ENCODE data around the gene FOXL3.
A peak's percentile ranks its signal among the peaks of the same experiment; 100 is the strongest.

Gene FOXL3

GRCh38 chr7:311796-312195, 21.8 kb downstream of the FOXL3 start:
- no peak for TF ChIP-seq CTCF (conservative IDR thresholded peaks at IDR 0.05)
- no peak overlapping the region for H3K27ac ChIP-seq

GRCh38 chr7:312424-312823, 22.5 kb downstream of the FOXL3 start:
- no peak overlapping the region for H3K27ac ChIP-seq
- TF ChIP-seq CTCF (conservative IDR thresholded peaks at IDR 0.05): no peak

GRCh38 chr7:314853-315252, 24.9 kb downstream of the FOXL3 start:
- TF ChIP-seq CTCF (conservative IDR thresholded peaks at IDR 0.05): no peak
- H3K27ac ChIP-seq: 0 out of 2 replicates have a peak overlapping the region, but pooled peaks have one; percentile 26

GRCh38 chr7:315516-316265, 25.7 kb downstream of the FOXL3 start:
- peak overlapping the region; percentile 26 for H3K27ac ChIP-seq
- TF ChIP-seq CTCF (conservative IDR thresholded peaks at IDR 0.05): no peak

- no peak for TF ChIP-seq CTCF (conservative IDR thresholded peaks at IDR 0.05)
These were observed 27.9 kb downstream of the FOXL3 start for GRCh38 chr7:317643-318405.

GRCh38 chr7:318476-318875, 28.5 kb downstream of the FOXL3 start:
- no peak for TF ChIP-seq CTCF (conservative IDR thresholded peaks at IDR 0.05)
- peak overlapping the region; percentile 55 for H3K27ac ChIP-seq

More at GRCh38 chr7:317643-318405, 27.9 kb downstream of the FOXL3 start:
- peak overlapping the region; percentile 55; the same call in 1 of the 2 replicates for H3K27ac ChIP-seq

GRCh38 chr7:318878-319661, 29.1 kb downstream of the FOXL3 start:
- peak overlapping the region; percentile 55 for H3K27ac ChIP-seq
- no peak for TF ChIP-seq CTCF (conservative IDR thresholded peaks at IDR 0.05)
